Measurements from ENCODE around the gene SLC16A11.

The SLC16A11 gene

GRCh38 chr17:7002288-7003047 is 41.4 kb downstream of the SLC16A11 start:
- no peak overlapping the region for H3K4me3 ChIP-seq (ENCODE audit: severe bottlenecking)
- no peak overlapping the region for H3K27ac ChIP-seq (ENCODE audit: poor library complexity, severe bottlenecking)
- DNase-seq (ENCODE audit: low spot score) = no peak
- H3K27me3 ChIP-seq (ENCODE audit: insufficient read depth, poor library complexity, severe bottlenecking) = no peaks in the 10 kb centered on the region
- no peak for ATAC-seq (ENCODE audit: low read depth)
- peaks cover 1% of the 10 kb centered on the region for H3K9me3 ChIP-seq (ENCODE audit: severe bottlenecking)
- no peak for TF ChIP-seq CTCF (IDR thresholded peaks at IDR 0.05; ENCODE audit: poor library complexity, severe bottlenecking)
- no peaks in the 10 kb centered on the region for H3K4me1 ChIP-seq (ENCODE audit: insufficient read depth, poor library complexity, severe bottlenecking)
- H3K36me3 ChIP-seq (ENCODE audit: low read depth) = peaks cover 26% of the 10 kb centered on the region

GRCh38 chr17:7001318-7001961 is 42.5 kb downstream of the SLC16A11 start:
- Histone ChIP-seq H3K4me1 (ENCODE audit: insufficient read depth, poor library complexity, severe bottlenecking) (no peaks in the 10 kb centered on the region), H3K27me3 (ENCODE audit: insufficient read depth, poor library complexity, severe bottlenecking) (no peaks in the 10 kb centered on the region), H3K36me3 (ENCODE audit: low read depth) (peaks cover 26% of the 10 kb centered on the region), H3K27ac (ENCODE audit: poor library complexity, severe bottlenecking) (no peak overlapping the region), H3K4me3 (ENCODE audit: severe bottlenecking) (no peak overlapping the region), H3K9me3 (ENCODE audit: severe bottlenecking) (peaks cover 1% of the 10 kb centered on the region)
- ATAC-seq (ENCODE audit: low read depth) (no peak), DNase-seq (ENCODE audit: low spot score) (no peak)
- peak; percentile 44 for TF ChIP-seq CTCF (IDR thresholded peaks at IDR 0.05; ENCODE audit: poor library complexity, severe bottlenecking)

- peaks cover 26% of the 10 kb centered on the region for H3K36me3 ChIP-seq (ENCODE audit: low read depth)
- peaks cover 4% of the 10 kb centered on the region for H3K4me1 ChIP-seq (ENCODE audit: insufficient read depth, poor library complexity, severe bottlenecking)
- H3K4me3 ChIP-seq (ENCODE audit: severe bottlenecking) = no peak overlapping the region
- no peak overlapping the region for H3K27ac ChIP-seq (ENCODE audit: poor library complexity, severe bottlenecking)
- no peak for TF ChIP-seq CTCF (IDR thresholded peaks at IDR 0.05; ENCODE audit: poor library complexity, severe bottlenecking)
- ATAC-seq (ENCODE audit: low read depth) (no peak), DNase-seq (ENCODE audit: low spot score) (no peak)
- H3K27me3 ChIP-seq (ENCODE audit: insufficient read depth, poor library complexity, severe bottlenecking) = no peaks in the 10 kb centered on the region
- H3K9me3 ChIP-seq (ENCODE audit: severe bottlenecking) = peaks cover 1% of the 10 kb centered on the region
These were observed 44.9 kb downstream of the SLC16A11 start for GRCh38 chr17:6998855-6999508.

GRCh38 chr17:6997171-6997570 is 46.7 kb downstream of the SLC16A11 start:
- no peaks in the 10 kb centered on the region for H3K9me3 ChIP-seq (ENCODE audit: severe bottlenecking)
- no peaks in the 10 kb centered on the region for H3K27me3 ChIP-seq (ENCODE audit: insufficient read depth, poor library complexity, severe bottlenecking)
- H3K4me3 ChIP-seq (ENCODE audit: severe bottlenecking) = no peak overlapping the region
- H3K4me1 ChIP-seq (ENCODE audit: insufficient read depth, poor library complexity, severe bottlenecking) = peaks cover 4% of the 10 kb centered on the region
- ATAC-seq (ENCODE audit: low read depth) (no peak), DNase-seq (ENCODE audit: low spot score) (no peak)
- TF ChIP-seq CTCF (IDR thresholded peaks at IDR 0.05; ENCODE audit: poor library complexity, severe bottlenecking) = no peak
- H3K27ac ChIP-seq (ENCODE audit: poor library complexity, severe bottlenecking) = no peak overlapping the region
- H3K36me3 ChIP-seq (ENCODE audit: low read depth) = peaks cover 15% of the 10 kb centered on the region
